ENCODE data around the gene C1GALT1. TPM values are rescaled to one million over a fixed set of nuclear protein-coding genes. Genes with fewer than 3 reads are reported as not detected.

The C1GALT1 gene
- total RNA-seq, 1 experiment from 2014 or later, result 27.2 TPM

DNA sequence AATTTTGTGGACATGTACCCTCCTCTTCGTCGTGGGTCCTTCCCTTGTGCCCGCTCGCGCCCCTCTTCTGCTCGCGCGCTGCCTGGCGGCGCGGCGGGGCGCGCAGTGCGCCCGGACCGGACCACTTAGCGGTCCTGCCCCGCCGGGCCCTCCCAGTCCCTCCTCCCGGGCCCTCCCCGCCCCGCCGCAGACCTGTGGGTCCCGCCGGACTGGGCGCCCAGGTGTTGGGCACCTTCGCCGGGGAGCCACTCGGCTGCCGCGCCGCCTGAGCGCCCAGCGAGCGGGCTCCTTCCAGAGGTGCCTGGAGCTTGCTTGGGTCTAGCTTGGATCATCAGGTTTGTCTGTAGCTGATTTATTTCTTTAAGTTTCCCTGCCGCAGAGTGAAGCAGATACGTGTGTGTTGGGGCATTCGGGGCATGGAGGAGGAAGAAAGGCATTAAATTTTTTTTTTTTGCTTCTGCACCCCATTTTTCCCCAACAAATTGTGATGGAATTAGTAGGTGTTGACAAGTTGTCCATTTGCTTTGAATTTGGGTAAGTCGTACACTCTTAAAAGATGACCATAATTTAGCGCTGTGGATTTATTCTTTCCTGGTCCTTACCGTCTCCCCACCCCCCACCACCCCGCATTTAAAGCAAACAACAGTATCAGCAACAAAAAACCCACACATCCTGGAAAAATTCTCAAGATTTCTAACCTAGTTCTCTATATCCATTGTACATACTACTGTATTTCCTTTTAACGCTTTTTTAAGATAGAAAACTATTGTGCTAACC, 905 bp downstream of the C1GALT1 start:
- no peak overlapping the region for H2AFZ ChIP-seq (ENCODE audit: low read depth, low read length, poor library complexity, severe bottlenecking)
- H3K27ac ChIP-seq (ENCODE audit: low read depth, low read length), result peak overlapping the region; percentile 78
- peak overlapping the region; percentile 81 for H3K4me2 ChIP-seq (ENCODE audit: low read length)
- CTCF ChIA-PET, result no interaction called here
- intact Hi-C loops (cut with micrococcal nuclease), result loop anchor here (5.0 kb wide), 2 partner anchors 81 to 169 kb away; no protein-coding TSS in a partner anchor
- ATAC-seq (peak; percentile 53), DNase-seq (ENCODE audit: low read depth, low spot score) (no peak)
- POLR2A ChIA-PET, result no interaction called here
- no peaks in the 10 kb centered on the region for H3K36me3 ChIP-seq (ENCODE audit: control insufficient read depth in 1 of 2, insufficient read depth in 2 of 2, low read length in 2 of 2)
- RAD21 ChIA-PET (ENCODE audit: low non-redundant PET in 1 of 2, low total read pairs in 2 of 2, uncharacterized antibody in 2 of 2, unreplicated experiment in 2 of 2), result no interaction called here
- peaks cover 12 to 30% of the 10 kb centered on the region in 2 experiments; a peak in 3 of 4 replicates for H3K4me1 ChIP-seq (ENCODE audit: control insufficient read depth in 1 of 2, insufficient read depth in 2 of 2, low read length in 2 of 2)
- no TSS peak for BruUV-seq (replicated peaks)
- H3K27me3 ChIP-seq (ENCODE audit: insufficient read depth, low read length), result no peaks in the 10 kb centered on the region
- TF ChIP-seq SIN3A (IDR thresholded peaks at IDR 0.05; ENCODE audit: low read depth), result no peak; the same call in 1 of the 2 replicates
- TF ChIP-seq POLR2A (IDR thresholded peaks at IDR 0.05; ENCODE audit: borderline replicate concordance, extremely low read depth, insufficient read depth, insufficient read length), result no peak
- no peak for TF ChIP-seq FOSL1 (IDR thresholded peaks at IDR 0.05; ENCODE audit: low read depth)
- TF ChIP-seq POLR2AphosphoS5 (IDR thresholded peaks at IDR 0.05; ENCODE audit: low read depth, low read length), result no peak
- TF ChIP-seq MAX (IDR thresholded peaks at IDR 0.05), result no peak
- TF ChIP-seq, protein P1, sequence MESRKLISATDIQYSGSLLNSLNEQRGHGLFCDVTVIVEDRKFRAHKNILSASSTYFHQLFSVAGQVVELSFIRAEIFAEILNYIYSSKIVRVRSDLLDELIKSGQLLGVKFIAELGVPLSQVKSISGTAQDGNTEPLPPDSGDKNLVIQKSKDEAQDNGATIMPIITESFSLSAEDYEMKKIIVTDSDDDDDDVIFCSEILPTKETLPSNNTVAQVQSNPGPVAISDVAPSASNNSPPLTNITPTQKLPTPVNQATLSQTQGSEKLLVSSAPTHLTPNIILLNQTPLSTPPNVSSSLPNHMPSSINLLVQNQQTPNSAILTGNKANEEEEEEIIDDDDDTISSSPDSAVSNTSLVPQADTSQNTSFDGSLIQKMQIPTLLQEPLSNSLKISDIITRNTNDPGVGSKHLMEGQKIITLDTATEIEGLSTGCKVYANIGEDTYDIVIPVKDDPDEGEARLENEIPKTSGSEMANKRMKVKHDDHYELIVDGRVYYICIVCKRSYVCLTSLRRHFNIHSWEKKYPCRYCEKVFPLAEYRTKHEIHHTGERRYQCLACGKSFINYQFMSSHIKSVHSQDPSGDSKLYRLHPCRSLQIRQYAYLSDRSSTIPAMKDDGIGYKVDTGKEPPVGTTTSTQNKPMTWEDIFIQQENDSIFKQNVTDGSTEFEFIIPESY (IDR thresholded peaks at IDR 0.05; ENCODE audit: extremely low read depth, insufficient replicate concordance, low read length), result no peak
- no peak for TF ChIP-seq YY1 (IDR thresholded peaks at IDR 0.05; ENCODE audit: extremely low read depth, insufficient replicate concordance, low read depth, low read length)
- no peak for TF ChIP-seq ELF1 (IDR thresholded peaks at IDR 0.05; ENCODE audit: borderline replicate concordance, low read depth)
- no peak for TF ChIP-seq ZFX (IDR thresholded peaks at IDR 0.05)
- TF ChIP-seq EGR1 (IDR thresholded peaks at IDR 0.05; ENCODE audit: low read depth), result no peak
- TF ChIP-seq ZNF274 (IDR thresholded peaks at IDR 0.05; ENCODE audit: low read depth, low read length), result no peak
- TF ChIP-seq RAD21 (IDR thresholded peaks at IDR 0.05; ENCODE audit: low read depth), result no peak
- no peak for TF ChIP-seq SRF (IDR thresholded peaks at IDR 0.05; ENCODE audit: low read depth)
- no peak for TF ChIP-seq JUND (IDR thresholded peaks at IDR 0.05)
- no peak for TF ChIP-seq EZH2phosphoT487 (IDR thresholded peaks at IDR 0.05; ENCODE audit: borderline replicate concordance)
- TF ChIP-seq EZH2 (IDR thresholded peaks at IDR 0.05), result no peak
- TF ChIP-seq CEBPB (IDR thresholded peaks at IDR 0.05; ENCODE audit: low read depth), result no peak
- no peak for TF ChIP-seq CBX3 (IDR thresholded peaks at IDR 0.05; ENCODE audit: low read depth)
- H4K20me1 ChIP-seq (ENCODE audit: insufficient read depth), result no peaks in the 10 kb centered on the region
- no peaks in the 10 kb centered on the region for H3K9me3 ChIP-seq (ENCODE audit: control insufficient read depth in 1 of 2, insufficient read depth in 1 of 2, low read depth in 1 of 2, low read length in 2 of 2)
- peaks cover 50% of the 10 kb centered on the region for H3K79me2 ChIP-seq (ENCODE audit: insufficient read depth, low read length)
- peak overlapping the region; percentile 84 for H3K9ac ChIP-seq (ENCODE audit: low read length)
- H3K4me3 ChIP-seq (replicated peaks in 1 of 2; ENCODE audit: low read depth in 1 of 2, low read length in 2 of 2), result peak overlapping the region; percentile 80 to 82
- no peaks in the 10 kb centered on the region for H3K9me2 ChIP-seq (ENCODE audit: insufficient read depth)

Data from HCT116 (cell line).